Measurements from ENCODE around the gene TGM6. TPM values are rescaled to one million over a fixed set of nuclear protein-coding genes. Genes with fewer than 3 reads are reported as not detected.

TGM6 gene
- total and polyA plus RNA-seq, 9 of the 15 experiments (the other 6 are each of a cell fraction or from before 2014, with no cell fraction given) = not detected

DNA sequence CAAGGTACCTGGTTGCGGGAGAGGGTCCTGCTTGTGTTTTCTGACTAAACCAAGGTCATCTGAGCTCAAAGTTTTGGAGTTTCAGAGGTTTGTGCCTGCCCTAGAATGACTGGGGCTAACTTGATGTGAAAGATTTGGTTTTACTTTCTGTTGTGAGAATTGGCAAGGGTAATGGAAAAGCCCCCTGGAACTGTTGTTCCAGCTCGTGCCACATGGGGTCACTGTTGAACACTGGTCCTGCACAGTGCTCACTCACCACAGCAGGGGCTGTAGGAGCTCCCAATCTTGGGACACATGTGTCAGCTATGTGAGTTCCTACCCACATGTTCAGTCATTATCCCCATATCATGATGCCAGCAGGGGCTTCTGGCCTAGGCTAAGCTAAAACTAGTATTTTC lies 6.5 kb downstream of the TGM6 start:
- DNase-seq (ENCODE audit: extremely low read depth in 1 of 4, low spot score in 3 of 4) (peak; percentile 55 to 63 (median 57)), ATAC-seq (peak; percentile 88), FAIRE-seq (peak; percentile 92)
- no peak overlapping the region for H3K9ac ChIP-seq (ENCODE audit: insufficient read depth in 1 of 2, low read depth in 2 of 2, low read length in 2 of 2)
- intact Hi-C loops (cut with micrococcal nuclease) (loop anchor here (2.0 kb wide), 1 partner anchor 66 kb away; no protein-coding TSS in a partner anchor), in situ Hi-C loops (cut with MboI) (no loop called here)
- no peak overlapping the region for H2AFZ ChIP-seq (ENCODE audit: low read depth, low read length)
- no peak overlapping the region for H3K4me3 ChIP-seq
- H3K9me1 ChIP-seq (ENCODE audit: control insufficient read depth, insufficient read depth, low read length) = no peaks in the 10 kb centered on the region
- TF ChIP-seq SP1 (CRISPR knock-in tag; IDR thresholded peaks at IDR 0.05) (no peak), RAD21 (CRISPR knock-in tag; conservative IDR thresholded peaks at IDR 0.05 in 1 of 2, IDR thresholded peaks at IDR 0.05 in 1 of 2) (peak; percentile 27 to 60; a peak in 3 of 4 replicates), HINFP (tag; conservative IDR thresholded peaks at IDR 0.05; ENCODE audit: low read depth) (no peak), SMC3 (conservative IDR thresholded peaks at IDR 0.05; ENCODE audit: insufficient read depth, low read depth, low read length) (peak; percentile 51), CTCF (IDR thresholded peaks at IDR 0.05 in 2 of 3, conservative IDR thresholded peaks at IDR 0.05 in 1 of 3; ENCODE audit: insufficient read depth in 2 of 3, low read depth in 1 of 3, low read length in 3 of 3) (peak; percentile 69 to 74 (median 72)), BCL6 (CRISPR knock-in tag; IDR thresholded peaks at IDR 0.05) (no peak)
- TF ChIP-seq, protein P1, sequence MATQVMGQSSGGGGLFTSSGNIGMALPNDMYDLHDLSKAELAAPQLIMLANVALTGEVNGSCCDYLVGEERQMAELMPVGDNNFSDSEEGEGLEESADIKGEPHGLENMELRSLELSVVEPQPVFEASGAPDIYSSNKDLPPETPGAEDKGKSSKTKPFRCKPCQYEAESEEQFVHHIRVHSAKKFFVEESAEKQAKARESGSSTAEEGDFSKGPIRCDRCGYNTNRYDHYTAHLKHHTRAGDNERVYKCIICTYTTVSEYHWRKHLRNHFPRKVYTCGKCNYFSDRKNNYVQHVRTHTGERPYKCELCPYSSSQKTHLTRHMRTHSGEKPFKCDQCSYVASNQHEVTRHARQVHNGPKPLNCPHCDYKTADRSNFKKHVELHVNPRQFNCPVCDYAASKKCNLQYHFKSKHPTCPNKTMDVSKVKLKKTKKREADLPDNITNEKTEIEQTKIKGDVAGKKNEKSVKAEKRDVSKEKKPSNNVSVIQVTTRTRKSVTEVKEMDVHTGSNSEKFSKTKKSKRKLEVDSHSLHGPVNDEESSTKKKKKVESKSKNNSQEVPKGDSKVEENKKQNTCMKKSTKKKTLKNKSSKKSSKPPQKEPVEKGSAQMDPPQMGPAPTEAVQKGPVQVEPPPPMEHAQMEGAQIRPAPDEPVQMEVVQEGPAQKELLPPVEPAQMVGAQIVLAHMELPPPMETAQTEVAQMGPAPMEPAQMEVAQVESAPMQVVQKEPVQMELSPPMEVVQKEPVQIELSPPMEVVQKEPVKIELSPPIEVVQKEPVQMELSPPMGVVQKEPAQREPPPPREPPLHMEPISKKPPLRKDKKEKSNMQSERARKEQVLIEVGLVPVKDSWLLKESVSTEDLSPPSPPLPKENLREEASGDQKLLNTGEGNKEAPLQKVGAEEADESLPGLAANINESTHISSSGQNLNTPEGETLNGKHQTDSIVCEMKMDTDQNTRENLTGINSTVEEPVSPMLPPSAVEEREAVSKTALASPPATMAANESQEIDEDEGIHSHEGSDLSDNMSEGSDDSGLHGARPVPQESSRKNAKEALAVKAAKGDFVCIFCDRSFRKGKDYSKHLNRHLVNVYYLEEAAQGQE (IDR thresholded peaks at IDR 0.05; ENCODE audit: borderline replicate concordance) = peak; percentile 45; the same call in 1 of the 2 replicates
- TF ChIP-seq, protein P1 (CRISPR knock-in tag; IDR thresholded peaks at IDR 0.05; ENCODE audit: low read depth) = no peak
- ChIA-PET POLR2A (interaction anchor here (0.6 to 1.5 kb wide), 5 partner anchors 58 to 289 kb away, joined by 3 to 6 read pairs (median 3); partner anchors contain the start of genes NOP56 and SNRPB), CTCF (ENCODE audit: low intra/inter-chr PET ratio) (interaction anchor here (0.5 to 1.3 kb wide), 3 partner anchors 38 to 287 kb away, joined by 3 to 6 read pairs (median 6); no protein-coding TSS in a partner anchor)
- no peak overlapping the region for H3K4me2 ChIP-seq (ENCODE audit: insufficient read depth, low read length)
- WGBS (ENCODE audit: insufficient coverage, low coverage, missing lambda C conversion rate) = no CpG with 5 or more reads among the region's 2 CpGs
- no peaks in the 10 kb centered on the region for H3K9me3 ChIP-seq (replicated peaks; ENCODE audit: control insufficient read depth, insufficient read depth, low read depth, low read length)
- no peaks in the 10 kb centered on the region for H3K4me1 ChIP-seq (replicated peaks in 1 of 2; ENCODE audit: control insufficient read depth in 2 of 2, insufficient read depth in 2 of 2, low read length in 2 of 2)
- no peaks in the 10 kb centered on the region for H3K36me3 ChIP-seq (ENCODE audit: control insufficient read depth, insufficient read depth, low read length)
- H3K27ac ChIP-seq (ENCODE audit: extremely low read depth, low read depth, low read length) = no peak overlapping the region
- H3K79me2 ChIP-seq (ENCODE audit: control insufficient read depth, insufficient read depth, low read length) = no peaks in the 10 kb centered on the region
- no TSS peak for BruUV-seq (replicated peaks)
- H4K20me1 ChIP-seq (replicated peaks; ENCODE audit: control insufficient read depth, insufficient read depth, low read length) = no peaks in the 10 kb centered on the region
- H3K27me3 ChIP-seq (ENCODE audit: control insufficient read depth in 2 of 2, insufficient read depth in 2 of 2, low read length in 2 of 2) = peaks cover 2 to 22% of the 10 kb centered on the region in 2 experiments; a peak in 3 of 5 replicates

All from K562 (cell line).